CD4-positive, CD25-positive, alpha-beta regulatory T cell (primary cell): ENCODE data around the gene DNAH2. TPM values are rescaled to one million over a fixed set of nuclear protein-coding genes. Genes with fewer than 3 reads are reported as not detected.

Source experiments
- ATAC-seq, 2 donors: fragments of 150-1000 bp; cut with Tn5 transposase; one replicate each; pipeline ENCODE4 v1.10.0; 2021; ENCODE audit warnings: low read depth in 2 of 2, moderate number of reproducible peaks in 2 of 2, moderate library complexity in 1 of 2
- DNase-seq, 3 donors: peaks; one replicate each; pipeline versions ENCODE4 v3.0.0 to v3.0.0-alpha.2; 2012 to 2022; ENCODE audit warnings: mixed read lengths in 1 of 3
- H3K27ac ChIP-seq: one replicate; pipeline ENCODE4 v1.7.0; 2013; ENCODE audit warnings: mild to moderate bottlenecking, low read length; ENCODE audit not compliant: insufficient read depth, poor library complexity, severe bottlenecking
- H3K27me3 ChIP-seq: one replicate; pipeline ENCODE4 v1.7.0; 2013; ENCODE audit warnings: low read length; ENCODE audit not compliant: control insufficient read depth, insufficient read depth
- H3K36me3 ChIP-seq: one replicate; pipeline ENCODE4 v1.7.0; 2013; ENCODE audit warnings: mild to moderate bottlenecking, low read length, moderate library complexity; ENCODE audit not compliant: control insufficient read depth, insufficient read depth
- H3K4me1 ChIP-seq: 2 replicates; pipeline ENCODE4 v1.7.0; 2013; ENCODE audit warnings: mild to moderate bottlenecking, low read length; ENCODE audit not compliant: insufficient read depth, control insufficient read depth, poor library complexity, severe bottlenecking
- H3K4me3 ChIP-seq: one replicate; pipeline ENCODE4 v1.7.0; 2013; ENCODE audit warnings: low read depth, mild to moderate bottlenecking, low read length, moderate library complexity
- H3K9me3 ChIP-seq, 2 experiments: 1 replicate in 1 of 2; 2 replicates in 1 of 2; pipeline ENCODE4 v1.7.0; 2013; ENCODE audit warnings: low read length in 2 of 2, mild to moderate bottlenecking in 1 of 2, moderate library complexity in 1 of 2; ENCODE audit not compliant: control insufficient read depth in 2 of 2
- H3K27ac Mint-ChIP-seq, 3 donors: one replicate each; pipeline ENCODE4 v1.8.0; 2020 to 2022; ENCODE audit warnings: mild to moderate bottlenecking in 3 of 3, mixed read lengths in 3 of 3, moderate library complexity in 2 of 3
- H3K27me3 Mint-ChIP-seq: one replicate; pipeline ENCODE4 v1.8.0; 2022; ENCODE audit warnings: mild to moderate bottlenecking, mixed read lengths
- H3K36me3 Mint-ChIP-seq: one replicate; pipeline ENCODE4 v1.8.0; 2020; ENCODE audit warnings: mixed read lengths
- H3K4me1 Mint-ChIP-seq, 4 donors: one replicate each; pipeline ENCODE4 v1.8.0; 2020 to 2022; ENCODE audit warnings: mixed read lengths in 4 of 4, mild to moderate bottlenecking in 1 of 4
- H3K4me3 Mint-ChIP-seq, 4 donors: one replicate each; pipeline ENCODE4 v1.8.0; 2020 to 2022; ENCODE audit warnings: mild to moderate bottlenecking in 4 of 4, mixed read lengths in 4 of 4, moderate library complexity in 3 of 4
- H3K9me3 Mint-ChIP-seq, 7 donors: one replicate each; pipeline ENCODE4 v1.8.0; 2020 to 2022; ENCODE audit warnings: mixed read lengths in 7 of 7, mild to moderate bottlenecking in 3 of 7, moderate library complexity in 2 of 7
- polyA plus RNA-seq, 4 donors: library from polyadenylated mRNA; unstranded; fragments of 300-500 nt; fragmentation: Illumina TruSeq; gene quantifications; one replicate each; pipeline ENCODE4 v1.2.3, GENCODE V29; 2021
- total RNA-seq: library from RNA; stranded (reverse); gene quantifications from one replicate; pipeline ENCODE4 v1.2.3, GENCODE V29; 2022

The DNAH2 gene
- total and polyA plus RNA-seq, 5 donors from 2014 or later, result not detected

GRCh38 chr17:7790150-7790549 lies 72.6 kb downstream of the DNAH2 start:
- H3K9me3 ChIP-seq, result no peaks in the 10 kb centered on the region
- H3K4me3 Mint-ChIP-seq, result no peak overlapping the region
- ATAC-seq (no peak), DNase-seq (no peak)
- no peak overlapping the region for H3K27ac ChIP-seq
- no peaks in the 10 kb centered on the region for H3K4me1 ChIP-seq
- no peaks in the 10 kb centered on the region for H3K36me3 ChIP-seq
- H3K4me1 Mint-ChIP-seq, result no peaks in the 10 kb centered on the region
- H3K36me3 Mint-ChIP-seq, result no peaks in the 10 kb centered on the region
- no peaks in the 10 kb centered on the region for H3K9me3 Mint-ChIP-seq
- H3K27ac Mint-ChIP-seq, result no peak overlapping the region
- peaks cover 8% of the 10 kb centered on the region for H3K27me3 Mint-ChIP-seq
- H3K27me3 ChIP-seq, result no peaks in the 10 kb centered on the region
- H3K4me3 ChIP-seq, result no peak overlapping the region

DNA sequence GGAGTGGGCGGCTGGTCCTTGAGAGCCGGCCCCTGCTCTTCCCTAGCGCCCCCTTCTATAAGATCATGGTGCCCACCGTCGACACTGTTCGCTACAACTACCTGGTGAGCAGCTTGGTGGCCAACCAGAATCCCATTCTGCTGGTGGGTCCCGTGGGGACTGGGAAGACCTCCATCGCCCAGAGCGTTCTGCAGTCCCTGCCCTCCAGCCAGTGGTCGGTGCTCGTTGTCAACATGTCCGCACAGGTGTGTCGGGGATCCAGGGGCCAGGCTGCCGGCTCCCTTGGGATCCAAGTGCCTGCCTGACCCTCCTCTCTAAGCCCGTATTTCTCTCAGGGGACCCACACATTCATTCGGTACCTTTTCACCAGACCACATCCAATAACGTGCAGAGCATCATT lies 75.1 kb downstream of the DNAH2 start:
- peaks cover 0 to 3% (median 0%) of the 10 kb centered on the region in 7 donors for H3K9me3 Mint-ChIP-seq
- Histone ChIP-seq H3K36me3 (no peaks in the 10 kb centered on the region), H3K27ac (no peak overlapping the region), H3K27me3 (no peaks in the 10 kb centered on the region), H3K9me3 (no peaks in the 10 kb centered on the region), H3K4me1 (no peaks in the 10 kb centered on the region), H3K4me3 (no peak overlapping the region)
- ATAC-seq (no peak), DNase-seq (no peak)
- no peaks in the 10 kb centered on the region for H3K4me1 Mint-ChIP-seq
- no peaks in the 10 kb centered on the region for H3K36me3 Mint-ChIP-seq
- H3K27ac Mint-ChIP-seq, result no peak overlapping the region
- H3K27me3 Mint-ChIP-seq, result peaks cover 12% of the 10 kb centered on the region
- H3K4me3 Mint-ChIP-seq, result no peak overlapping the region

GRCh38 chr17:7794075-7794663 lies 76.6 kb downstream of the DNAH2 start:
- DNase-seq (no peak), ATAC-seq (no peak)
- no peak overlapping the region for H3K4me3 ChIP-seq
- H3K9me3 ChIP-seq, result no peaks in the 10 kb centered on the region
- no peaks in the 10 kb centered on the region for H3K36me3 ChIP-seq
- H3K27me3 ChIP-seq, result no peaks in the 10 kb centered on the region
- Mint-ChIP-seq H3K27me3 (peaks cover 12% of the 10 kb centered on the region), H3K36me3 (no peaks in the 10 kb centered on the region), H3K27ac (no peak overlapping the region), H3K4me1 (no peaks in the 10 kb centered on the region), H3K4me3 (no peak overlapping the region), H3K9me3 (peaks cover 0 to 5% (median 0%) of the 10 kb centered on the region in 7 donors)
- no peaks in the 10 kb centered on the region for H3K4me1 ChIP-seq
- no peak overlapping the region for H3K27ac ChIP-seq

DNA sequence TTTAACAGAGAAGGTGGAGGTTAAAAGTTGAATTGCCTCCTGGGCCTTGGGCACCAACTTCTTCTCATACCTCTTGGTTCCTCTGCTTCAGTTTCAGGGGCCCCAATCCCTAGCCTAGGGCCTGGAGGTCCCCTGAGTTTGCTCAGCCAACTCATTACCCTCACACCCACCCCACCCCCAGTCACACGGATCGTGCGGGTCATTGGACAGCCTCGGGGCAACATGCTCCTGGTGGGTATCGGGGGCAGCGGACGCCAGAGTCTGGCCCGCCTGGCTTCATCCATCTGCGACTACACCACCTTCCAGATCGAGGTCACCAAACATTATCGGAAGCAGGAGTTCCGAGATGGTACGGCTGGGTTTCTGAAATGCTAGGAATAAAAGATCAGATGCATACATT lies 80.4 kb downstream of the DNAH2 start:
- no peaks in the 10 kb centered on the region for H3K4me1 ChIP-seq
- no peaks in the 10 kb centered on the region for H3K27me3 ChIP-seq
- no peaks in the 10 kb centered on the region for H3K9me3 ChIP-seq
- no peak overlapping the region for H3K27ac ChIP-seq
- H3K4me1 Mint-ChIP-seq, result no peaks in the 10 kb centered on the region
- H3K27me3 Mint-ChIP-seq, result peaks cover 4% of the 10 kb centered on the region
- no peak overlapping the region for H3K4me3 Mint-ChIP-seq
- ATAC-seq, result no peak
- H3K9me3 Mint-ChIP-seq, result peaks cover 0 to 5% (median 0%) of the 10 kb centered on the region in 7 donors
- H3K36me3 ChIP-seq, result no peaks in the 10 kb centered on the region
- no peak overlapping the region for H3K27ac Mint-ChIP-seq
- no peak for DNase-seq
- no peak overlapping the region for H3K4me3 ChIP-seq
- H3K36me3 Mint-ChIP-seq, result no peaks in the 10 kb centered on the region

GRCh38 chr17:7798839-7799238 lies 81.3 kb downstream of the DNAH2 start:
- Mint-ChIP-seq H3K9me3 (peaks cover 0 to 5% (median 0%) of the 10 kb centered on the region in 7 donors), H3K4me3 (no peak overlapping the region), H3K4me1 (no peaks in the 10 kb centered on the region), H3K27me3 (peaks cover 4% of the 10 kb centered on the region), H3K27ac (no peak overlapping the region), H3K36me3 (no peaks in the 10 kb centered on the region)
- DNase-seq (no peak), ATAC-seq (no peak)
- Histone ChIP-seq H3K4me1 (no peaks in the 10 kb centered on the region), H3K27me3 (no peaks in the 10 kb centered on the region), H3K27ac (no peak overlapping the region), H3K36me3 (no peaks in the 10 kb centered on the region), H3K9me3 (no peaks in the 10 kb centered on the region), H3K4me3 (no peak overlapping the region)

GRCh38 chr17:7803981-7804380 lies 86.4 kb downstream of the DNAH2 start:
- Mint-ChIP-seq H3K9me3 (peaks cover 0 to 2% (median 0%) of the 10 kb centered on the region in 7 donors), H3K4me1 (peaks cover 0 to 2% (median 0%) of the 10 kb centered on the region in 4 donors), H3K4me3 (no peak overlapping the region), H3K27ac (no peak overlapping the region), H3K27me3 (peaks cover 5% of the 10 kb centered on the region), H3K36me3 (no peaks in the 10 kb centered on the region)
- no peaks in the 10 kb centered on the region for H3K9me3 ChIP-seq
- no peaks in the 10 kb centered on the region for H3K36me3 ChIP-seq
- H3K4me3 ChIP-seq, result no peak overlapping the region
- DNase-seq (no peak), ATAC-seq (no peak)
- H3K27ac ChIP-seq, result no peak overlapping the region
- H3K27me3 ChIP-seq, result peaks cover 3% of the 10 kb centered on the region
- H3K4me1 ChIP-seq, result no peaks in the 10 kb centered on the region

DNA sequence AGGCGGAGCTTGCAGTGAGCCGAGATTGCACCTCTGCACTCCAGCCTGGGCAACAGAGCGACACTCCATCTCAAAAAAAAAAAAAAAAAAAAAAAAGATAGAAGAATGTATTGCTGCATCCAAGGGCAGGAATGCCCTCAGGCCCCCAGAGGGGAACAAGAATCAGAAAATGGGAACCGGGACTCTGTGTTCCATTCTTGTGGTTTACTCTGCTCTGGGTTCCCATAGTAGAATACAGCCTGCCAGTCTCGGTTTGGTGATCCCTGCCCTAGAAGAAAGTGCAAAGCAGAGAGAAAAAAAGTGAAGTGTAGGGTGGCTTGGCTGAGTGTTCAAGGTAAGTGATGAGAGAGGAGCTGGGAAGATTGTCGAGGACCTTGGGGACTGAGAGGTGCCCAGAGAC lies 89.0 kb downstream of the DNAH2 start:
- Mint-ChIP-seq H3K36me3 (no peaks in the 10 kb centered on the region), H3K4me3 (no peak overlapping the region), H3K4me1 (peaks cover 0 to 7% (median 2%) of the 10 kb centered on the region in 4 donors), H3K9me3 (no peaks in the 10 kb centered on the region), H3K27ac (no peak overlapping the region), H3K27me3 (peaks cover 16% of the 10 kb centered on the region)
- H3K9me3 ChIP-seq, result no peaks in the 10 kb centered on the region
- no peak overlapping the region for H3K27ac ChIP-seq
- ATAC-seq, result no peak
- DNase-seq, result no peak
- H3K36me3 ChIP-seq, result no peaks in the 10 kb centered on the region
- H3K27me3 ChIP-seq, result peaks cover 3% of the 10 kb centered on the region
- H3K4me3 ChIP-seq, result no peak overlapping the region
- H3K4me1 ChIP-seq, result no peaks in the 10 kb centered on the region

- H3K4me1 Mint-ChIP-seq, result peaks cover 0 to 7% (median 2%) of the 10 kb centered on the region in 4 donors
- no peak overlapping the region for H3K4me3 Mint-ChIP-seq
- DNase-seq (no peak), ATAC-seq (no peak)
- H3K36me3 ChIP-seq, result no peaks in the 10 kb centered on the region
- H3K9me3 Mint-ChIP-seq, result no peaks in the 10 kb centered on the region
- H3K27ac ChIP-seq, result no peak overlapping the region
- H3K9me3 ChIP-seq, result no peaks in the 10 kb centered on the region
- peaks cover 3% of the 10 kb centered on the region for H3K27me3 ChIP-seq
- H3K27me3 Mint-ChIP-seq, result peaks cover 16% of the 10 kb centered on the region
- no peak overlapping the region for H3K27ac Mint-ChIP-seq
- H3K4me3 ChIP-seq, result no peak overlapping the region
- no peaks in the 10 kb centered on the region for H3K36me3 Mint-ChIP-seq
- no peaks in the 10 kb centered on the region for H3K4me1 ChIP-seq
Observed at GRCh38 chr17:7807206-7807605, 89.7 kb downstream of the DNAH2 start.
